Measurements from ENCODE around the gene MPZL1. TPM values are rescaled to one million over a fixed set of nuclear protein-coding genes. Genes with fewer than 3 reads are reported as not detected.
A peak's percentile ranks its signal among the peaks of the same experiment; 100 is the strongest.

Gene MPZL1
- 100 to 1,000 TPM; 108 to 128 (median 114) TPM for polyA plus RNA-seq (ENCODE audit: insufficient read length in 3 of 3)
- long read RNA-seq, donor 1, full-length matches to known transcripts: 25 of 31 reads
- long read RNA-seq, donor 1, partial matches to known transcripts: 6 of 31 reads
- long read RNA-seq, donor 1, other reads (novel, unspliced or antisense): 0 of 31 reads
- long read RNA-seq, donor 2, full-length matches to known transcripts: 30 of 30 reads
- long read RNA-seq, donor 2, partial matches to known transcripts: 0 of 30 reads
- long read RNA-seq, donor 2, other reads (novel, unspliced or antisense): 0 of 30 reads
- long read RNA-seq, donor 3, full-length matches to known transcripts: 36 of 36 reads
- long read RNA-seq, donor 3, partial matches to known transcripts: 0 of 36 reads
- long read RNA-seq, donor 3, other reads (novel, unspliced or antisense): 0 of 36 reads
- long read RNA-seq, donor 4, full-length matches to known transcripts: 21 of 21 reads
- long read RNA-seq, donor 4, partial matches to known transcripts: 0 of 21 reads
- long read RNA-seq, donor 4, other reads (novel, unspliced or antisense): 0 of 21 reads
- long read RNA-seq, donor 5, full-length matches to known transcripts: 17 of 17 reads
- long read RNA-seq, donor 5, partial matches to known transcripts: 0 of 17 reads
- long read RNA-seq, donor 5, other reads (novel, unspliced or antisense): 0 of 17 reads
- long read RNA-seq, donor 6, full-length matches to known transcripts: 24 of 24 reads
- long read RNA-seq, donor 6, partial matches to known transcripts: 0 of 24 reads
- long read RNA-seq, donor 6, other reads (novel, unspliced or antisense): 0 of 24 reads
- long read RNA-seq, donor 7, full-length matches to known transcripts: 26 of 31 reads
- long read RNA-seq, donor 7, partial matches to known transcripts: 5 of 31 reads
- long read RNA-seq, donor 7, other reads (novel, unspliced or antisense): 0 of 31 reads
- long read RNA-seq, donor 8, full-length matches to known transcripts: 19 of 19 reads
- long read RNA-seq, donor 8, partial matches to known transcripts: 0 of 19 reads
- long read RNA-seq, donor 8, other reads (novel, unspliced or antisense): 0 of 19 reads
- long read RNA-seq, donor 9, full-length matches to known transcripts: 32 of 73 reads
- long read RNA-seq, donor 9, partial matches to known transcripts: 41 of 73 reads
- long read RNA-seq, donor 9, other reads (novel, unspliced or antisense): 0 of 73 reads
- long read RNA-seq, donor 10, full-length matches to known transcripts: 37 of 37 reads
- long read RNA-seq, donor 10, partial matches to known transcripts: 0 of 37 reads
- long read RNA-seq, donor 10, other reads (novel, unspliced or antisense): 0 of 37 reads
- long read RNA-seq, donor 11, full-length matches to known transcripts: 17 of 55 reads
- long read RNA-seq, donor 11, partial matches to known transcripts: 38 of 55 reads
- long read RNA-seq, donor 11, other reads (novel, unspliced or antisense): 0 of 55 reads
- long read RNA-seq, donor 12, full-length matches to known transcripts: 34 of 148 reads
- long read RNA-seq, donor 12, partial matches to known transcripts: 114 of 148 reads
- long read RNA-seq, donor 12, other reads (novel, unspliced or antisense): 0 of 148 reads
- long read RNA-seq, donor 13, full-length matches to known transcripts: 18 of 18 reads
- long read RNA-seq, donor 13, partial matches to known transcripts: 0 of 18 reads
- long read RNA-seq, donor 13, other reads (novel, unspliced or antisense): 0 of 18 reads
- long read RNA-seq, donor 14: 0 reads
- long read RNA-seq, donor 15, full-length matches to known transcripts: 38 of 38 reads
- long read RNA-seq, donor 15, partial matches to known transcripts: 0 of 38 reads
- long read RNA-seq, donor 15, other reads (novel, unspliced or antisense): 0 of 38 reads
- long read RNA-seq, donor 16, full-length matches to known transcripts: 23 of 23 reads
- long read RNA-seq, donor 16, partial matches to known transcripts: 0 of 23 reads
- long read RNA-seq, donor 16, other reads (novel, unspliced or antisense): 0 of 23 reads

DNA sequence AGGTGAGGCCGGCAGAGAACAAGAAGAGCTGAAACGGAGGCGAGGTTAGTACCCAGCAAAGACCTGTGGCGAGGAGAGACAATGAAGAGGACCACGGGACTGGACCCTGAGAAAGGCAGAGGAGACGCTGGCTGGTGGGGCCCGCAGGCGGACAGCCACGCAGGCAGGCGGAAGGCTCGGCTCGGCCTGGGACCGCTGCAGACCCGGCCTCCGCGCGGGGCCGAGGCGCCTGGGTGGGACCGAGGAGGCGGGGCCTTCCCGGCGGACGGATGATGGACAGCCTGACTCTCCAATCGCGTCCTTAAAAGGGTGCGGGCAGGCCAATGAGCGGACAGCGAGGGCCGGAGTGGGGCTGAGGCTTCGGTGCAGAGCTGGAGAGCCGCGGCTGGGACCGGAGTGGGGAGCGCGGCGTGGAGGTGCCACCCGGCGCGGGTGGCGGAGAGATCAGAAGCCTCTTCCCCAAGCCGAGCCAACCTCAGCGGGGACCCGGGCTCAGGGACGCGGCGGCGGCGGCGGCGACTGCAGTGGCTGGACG is at the start of gene MPZL1:
MPZL1 (plus strand) TSS at position 366 of the 535 bp plus-strand sequence. CDS start 170 bp downstream, outside the sequence.
- peak; percentile 94 for DNase-seq

DNA sequence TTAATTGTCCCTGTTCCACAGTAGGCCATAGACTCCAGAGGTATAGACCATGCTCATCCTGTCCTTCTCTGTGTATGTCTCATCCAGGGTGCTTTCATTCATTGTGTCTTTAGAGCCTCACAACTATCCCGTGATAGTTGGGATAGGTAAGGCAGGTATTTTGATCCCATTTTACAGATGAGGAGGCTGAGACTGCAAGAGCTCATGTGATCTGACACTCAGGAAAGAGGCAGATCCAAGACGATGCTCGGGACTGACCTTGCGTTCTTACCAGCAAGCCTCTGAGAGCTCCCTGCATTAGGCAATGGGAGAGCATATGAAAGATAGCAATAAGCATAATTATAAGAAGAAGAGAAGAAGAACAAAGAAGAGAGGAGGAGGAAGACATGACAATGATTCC is 49.0 kb upstream of the MPZL1 start:
- no peak for DNase-seq

DNA sequence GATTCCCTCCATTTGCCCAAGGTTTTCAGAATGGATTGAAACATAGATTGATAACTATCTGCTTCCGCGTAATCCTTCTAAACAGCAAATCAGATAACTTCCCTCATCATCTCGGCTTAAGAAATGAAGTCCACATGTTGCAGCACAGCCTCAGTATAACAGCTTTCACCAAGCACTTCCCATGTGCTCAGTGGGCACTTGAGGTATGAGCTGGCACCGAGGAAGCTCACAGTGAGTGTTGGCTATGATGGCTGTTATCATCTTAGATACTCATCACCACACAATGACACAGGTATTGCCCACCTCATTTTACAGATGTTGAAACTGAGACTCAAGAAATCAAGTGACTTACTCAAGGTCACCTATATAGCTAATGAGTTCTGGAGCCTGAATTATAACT is 48.5 kb upstream of the MPZL1 start:
- DNase-seq: no peak

DNA sequence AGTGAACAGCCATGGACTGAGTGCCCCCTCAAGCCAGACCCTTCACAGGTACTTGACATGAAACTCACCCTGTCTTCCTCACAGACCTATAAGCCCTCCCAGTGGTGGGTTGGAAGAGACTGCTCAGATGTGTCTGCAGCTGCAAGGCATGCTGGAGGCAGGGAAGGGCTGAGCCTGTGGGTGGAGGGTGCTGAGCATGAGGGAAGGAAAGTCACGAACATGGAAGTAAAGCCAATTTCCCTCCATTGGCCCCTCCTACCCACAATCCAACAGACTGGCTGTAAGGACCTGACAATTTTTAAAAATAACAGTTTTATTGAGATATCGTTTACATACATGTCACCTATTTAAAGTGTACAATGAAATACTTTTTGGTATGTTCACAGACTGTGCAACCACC is 47.6 kb upstream of the MPZL1 start:
- DNase-seq: no peak

DNA sequence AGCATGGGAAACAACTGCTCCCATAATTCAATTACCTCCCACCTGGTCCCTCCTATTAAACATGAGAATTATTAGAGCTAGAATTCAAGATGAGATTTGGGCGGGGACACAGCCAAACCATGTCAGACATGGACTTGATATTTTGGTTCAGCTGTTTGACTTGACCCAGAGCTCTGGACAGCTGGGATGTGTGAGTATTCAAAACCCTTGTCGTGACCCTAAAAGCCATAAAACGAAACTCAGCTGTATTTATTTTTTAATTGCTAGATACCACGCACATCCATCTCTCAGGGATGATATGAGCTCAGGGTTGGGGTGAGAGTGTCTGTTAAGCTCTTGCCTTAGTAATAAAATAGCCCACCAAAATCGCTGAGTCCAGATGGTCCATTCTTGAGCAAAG is 46.3 kb upstream of the MPZL1 start:
- DNase-seq: no peak

DNA sequence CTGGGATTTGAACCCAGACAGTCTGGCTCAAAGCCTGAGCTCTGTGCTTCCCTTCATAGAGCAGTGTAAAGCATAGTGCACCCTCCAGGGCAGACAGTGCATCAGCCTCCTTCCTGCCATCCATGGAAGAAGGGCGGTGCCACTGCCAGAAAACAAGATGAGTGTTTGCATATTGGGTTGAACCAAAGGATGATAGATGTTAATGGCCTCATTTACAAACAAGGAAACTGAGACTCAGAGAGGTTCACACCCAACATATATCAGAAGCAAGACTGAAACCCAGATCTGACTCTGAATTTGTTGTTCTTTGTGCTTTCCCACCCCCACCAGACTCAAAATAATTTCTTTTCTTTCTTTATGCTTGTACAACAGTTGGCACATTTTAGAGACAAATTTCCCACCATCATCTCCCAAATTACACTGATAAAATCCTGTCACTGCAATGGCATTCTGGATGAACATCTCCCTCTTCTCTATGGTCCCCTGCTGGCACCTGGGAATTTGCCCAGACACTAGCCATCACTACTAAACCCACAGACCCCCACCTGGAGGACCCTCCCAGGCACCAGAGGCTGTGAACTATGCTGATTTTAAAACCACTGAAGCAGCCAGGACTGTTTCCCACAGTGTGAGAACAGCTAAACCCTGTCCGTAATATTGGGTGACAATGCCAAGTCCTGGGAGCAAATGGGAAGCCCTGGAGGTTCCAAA is 45.4 kb upstream of the MPZL1 start:
- no peak for DNase-seq

DNA sequence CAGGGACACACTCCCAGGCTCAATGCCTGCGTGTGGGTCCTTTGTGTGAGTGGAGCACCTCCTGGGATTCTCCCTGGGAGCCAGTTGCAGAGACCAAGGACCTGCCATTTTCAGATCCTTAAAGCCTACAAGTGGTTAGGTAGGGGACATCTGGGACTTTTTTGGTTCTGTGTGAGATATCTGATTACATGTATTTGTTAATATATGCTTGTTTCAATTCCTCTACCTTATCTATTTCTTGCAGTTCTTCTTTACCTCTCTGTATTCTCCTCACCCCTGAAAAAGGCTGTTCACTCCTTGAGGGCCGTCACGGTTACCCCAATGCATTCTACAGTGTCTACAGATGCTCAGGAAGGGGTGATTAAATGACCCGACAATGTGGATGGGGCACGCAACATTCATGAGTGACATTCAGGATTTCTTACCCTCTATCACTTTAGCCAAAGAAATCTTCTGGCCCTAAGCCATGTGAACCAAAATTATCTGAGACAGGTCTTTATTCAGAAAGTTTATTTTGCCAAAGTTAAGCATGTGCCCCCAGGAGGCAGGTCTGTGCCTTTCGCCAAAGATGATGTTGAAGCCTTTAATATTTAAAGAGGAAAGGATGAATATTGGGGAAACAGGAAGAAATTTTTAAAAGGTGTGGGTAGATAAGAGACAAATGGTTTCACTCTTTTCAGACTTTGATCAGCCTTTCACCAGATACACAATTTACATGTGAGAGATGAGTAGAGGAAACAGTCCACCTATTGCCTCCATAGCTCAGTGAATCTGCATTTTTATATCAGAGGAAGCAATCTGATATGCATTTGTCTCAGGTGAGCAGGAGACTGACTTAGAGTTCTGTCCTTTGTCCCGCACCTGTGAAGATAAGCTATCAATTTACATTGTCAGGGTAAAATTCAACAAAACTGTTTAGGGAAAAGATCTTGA is 44.6 kb upstream of the MPZL1 start:
- DNase-seq: no peak

DNA sequence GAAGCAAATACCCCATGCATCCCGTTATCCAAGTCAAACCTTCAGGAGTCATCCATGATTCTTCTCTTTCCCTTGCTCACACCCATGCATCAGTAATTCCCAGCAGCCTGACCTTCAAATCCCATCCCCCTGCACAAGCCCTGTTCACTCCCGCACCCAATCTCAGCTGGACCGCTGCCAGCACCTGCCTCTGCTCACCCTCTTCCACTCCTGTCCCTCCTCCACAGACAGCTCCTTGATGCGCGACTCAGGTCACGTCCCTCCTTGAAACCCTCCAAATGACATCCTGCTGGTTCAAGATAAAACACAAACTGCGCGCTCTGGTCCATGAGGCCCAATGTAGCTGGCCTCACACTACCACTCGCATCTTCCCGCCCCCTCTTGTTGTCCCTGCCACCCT is 43.4 kb upstream of the MPZL1 start:
- no peak for DNase-seq

GRCh38 chr1:167678838-167679237 is 42.9 kb upstream of the MPZL1 start:
- no peak for DNase-seq

DNA sequence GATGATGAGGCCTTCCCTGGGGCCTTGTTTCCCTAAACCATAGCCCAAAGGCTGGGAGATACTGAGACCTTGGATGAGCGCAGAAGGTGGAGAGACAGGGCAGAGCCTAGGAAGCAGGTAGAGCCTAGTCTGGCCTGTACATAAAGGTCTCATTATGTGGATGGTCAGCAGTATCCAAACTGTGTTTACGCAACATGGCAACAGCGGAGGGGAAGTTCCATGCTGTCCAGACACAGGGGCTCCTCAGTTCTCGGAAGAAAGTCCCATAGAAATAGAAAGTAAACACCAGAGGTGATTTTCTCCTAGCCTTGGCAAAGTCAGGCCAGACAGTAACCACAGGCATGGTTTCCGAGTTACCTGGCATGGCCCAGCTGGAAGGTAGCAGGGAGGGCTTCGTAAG is 42.1 kb upstream of the MPZL1 start:
- DNase-seq: no peak

- no peak for DNase-seq
Observed at GRCh38 chr1:167681024-167681423, 40.8 kb upstream of the MPZL1 start.

DNA sequence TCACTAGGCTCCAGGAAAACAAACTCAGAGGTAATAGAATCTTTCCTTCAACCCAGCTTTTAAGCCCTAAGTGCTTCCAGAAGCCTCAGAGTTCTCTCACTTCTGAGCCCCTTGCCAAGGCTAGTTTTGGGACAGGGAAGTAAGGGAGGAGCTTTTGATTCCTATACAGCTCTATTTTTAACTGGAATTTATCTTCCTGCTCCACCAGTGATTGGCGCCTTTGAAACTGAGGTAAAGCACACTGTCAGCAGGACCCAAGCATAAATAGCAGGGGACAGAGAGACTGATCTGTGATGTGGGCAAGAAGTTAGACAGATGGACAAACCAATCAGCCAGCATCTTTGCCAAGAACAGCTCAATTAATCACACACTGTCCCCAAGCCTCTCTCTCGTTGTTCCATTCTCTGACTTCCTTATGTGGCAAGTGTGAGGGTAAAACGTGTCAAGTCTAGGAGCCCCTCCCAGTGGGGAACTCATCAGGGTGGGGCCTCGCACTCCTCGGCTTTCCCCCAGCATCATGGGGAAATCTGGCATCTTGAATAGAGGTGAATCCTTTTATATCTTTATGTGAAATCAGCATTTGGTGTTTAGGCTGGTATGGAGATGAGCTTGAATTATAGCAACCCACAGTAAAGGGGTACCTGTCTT is 40.2 kb upstream of the MPZL1 start:
- no peak for DNase-seq

DNA sequence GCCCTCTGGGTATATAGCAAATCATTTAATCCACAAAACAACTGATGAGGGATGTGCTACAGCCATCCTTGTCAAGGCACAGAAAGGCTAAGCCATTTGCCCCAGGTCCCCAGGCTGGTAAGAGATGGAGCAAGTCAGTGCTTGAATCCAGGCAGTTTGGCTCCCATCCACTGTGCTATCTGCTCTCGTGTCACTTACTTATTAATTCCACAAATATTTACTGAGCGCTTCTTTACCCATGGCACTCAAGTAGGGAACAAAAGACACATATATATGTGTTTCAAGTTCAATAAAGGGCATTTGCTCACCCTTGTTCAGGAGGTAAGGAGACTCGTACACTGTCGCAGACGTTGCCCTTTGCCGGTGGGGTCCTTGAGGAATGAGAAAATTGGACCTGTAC is 38.6 kb upstream of the MPZL1 start:
- no peak for DNase-seq

GRCh38 chr1:167683641-167684502 is 37.9 kb upstream of the MPZL1 start:
- DNase-seq: no peak

- DNase-seq: no peak
Observed at GRCh38 chr1:167685844-167686243, 35.9 kb upstream of the MPZL1 start.

DNA sequence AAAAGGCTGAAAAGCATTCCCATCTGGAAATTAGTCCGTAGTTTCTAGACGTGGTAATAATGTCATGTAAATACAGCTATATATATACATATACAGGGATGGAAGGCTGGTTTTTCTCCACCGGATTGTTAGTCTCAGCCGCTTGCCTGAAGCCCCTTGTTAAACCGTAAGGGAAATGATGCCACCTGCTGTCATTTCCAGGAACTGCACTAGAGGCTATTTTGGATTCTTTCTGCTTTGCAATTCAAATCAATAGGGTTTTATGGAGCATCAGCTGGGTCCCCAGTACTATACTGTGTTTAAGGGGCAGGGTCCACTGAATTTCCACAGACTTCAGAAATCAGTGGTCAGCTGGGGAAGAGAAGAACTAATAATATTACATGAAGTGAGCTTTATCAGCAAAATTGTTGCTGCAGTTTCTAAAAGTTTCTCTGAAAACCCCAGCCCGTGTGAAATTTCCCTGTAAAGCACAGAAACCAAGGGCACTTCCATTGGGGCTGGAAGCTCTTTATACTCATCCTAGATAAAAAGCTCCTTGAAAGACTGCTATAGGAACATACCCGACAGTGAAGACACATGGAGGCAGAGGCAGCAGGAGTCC is 33.8 kb upstream of the MPZL1 start:
- DNase-seq: peak; percentile 84
